GM12872 (cell line): ENCODE results near the gene CXCL17.

ENCODE experiments used
- TF ChIP-seq, protein P1 (sequence below): IDR thresholded peaks from 3 replicates; pipeline ENCODE4 v1.5.1; 2011; ENCODE audit warnings: low read depth, mild to moderate bottlenecking, low read length, moderate library complexity; ENCODE audit not compliant: insufficient read depth

CXCL17 gene

DNA sequence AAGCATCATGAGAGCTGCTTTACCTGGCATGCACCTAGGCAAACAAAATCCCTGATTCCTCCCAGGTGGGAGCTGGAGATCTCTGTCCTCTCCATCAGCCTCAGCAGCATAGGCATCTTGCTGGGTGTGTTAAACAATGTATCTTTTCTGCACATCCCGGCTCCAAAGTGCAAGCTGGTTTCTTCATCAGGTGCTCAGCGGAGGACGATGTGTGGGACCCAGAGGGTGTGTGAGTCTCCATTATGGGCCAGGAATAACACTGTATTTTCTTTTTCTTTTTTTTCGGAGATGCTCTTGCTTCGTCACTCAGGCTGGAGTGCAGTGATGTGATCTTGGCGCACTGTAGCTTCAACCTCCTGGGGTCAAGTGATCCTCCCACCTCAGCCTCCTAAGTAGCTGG lies 62.6 kb downstream of the CXCL17 start:
- TF ChIP-seq, protein P1, sequence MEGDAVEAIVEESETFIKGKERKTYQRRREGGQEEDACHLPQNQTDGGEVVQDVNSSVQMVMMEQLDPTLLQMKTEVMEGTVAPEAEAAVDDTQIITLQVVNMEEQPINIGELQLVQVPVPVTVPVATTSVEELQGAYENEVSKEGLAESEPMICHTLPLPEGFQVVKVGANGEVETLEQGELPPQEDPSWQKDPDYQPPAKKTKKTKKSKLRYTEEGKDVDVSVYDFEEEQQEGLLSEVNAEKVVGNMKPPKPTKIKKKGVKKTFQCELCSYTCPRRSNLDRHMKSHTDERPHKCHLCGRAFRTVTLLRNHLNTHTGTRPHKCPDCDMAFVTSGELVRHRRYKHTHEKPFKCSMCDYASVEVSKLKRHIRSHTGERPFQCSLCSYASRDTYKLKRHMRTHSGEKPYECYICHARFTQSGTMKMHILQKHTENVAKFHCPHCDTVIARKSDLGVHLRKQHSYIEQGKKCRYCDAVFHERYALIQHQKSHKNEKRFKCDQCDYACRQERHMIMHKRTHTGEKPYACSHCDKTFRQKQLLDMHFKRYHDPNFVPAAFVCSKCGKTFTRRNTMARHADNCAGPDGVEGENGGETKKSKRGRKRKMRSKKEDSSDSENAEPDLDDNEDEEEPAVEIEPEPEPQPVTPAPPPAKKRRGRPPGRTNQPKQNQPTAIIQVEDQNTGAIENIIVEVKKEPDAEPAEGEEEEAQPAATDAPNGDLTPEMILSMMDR, result no peak
